OCI-LY1 (cell line): Measurements from ENCODE around the gene PADI1.

Source experiments
- H2AFZ ChIP-seq: fragments of 200-600 bp; sonication (generic), shearing (Covaris generic); 2 replicates; pipeline ENCODE4 v1.6.0; 2014; ENCODE audit warnings: antibody characterized with exemption, mild to moderate bottlenecking, low read length
- H3F3A ChIP-seq: fragments of 200-600 bp; sonication (generic), shearing (Covaris generic); 2 replicates; pipeline ENCODE4 v1.6.0; 2014; ENCODE audit warnings: mild to moderate bottlenecking, antibody characterized with exemption, low read length, moderate library complexity; ENCODE audit not compliant: insufficient read depth
- H3K27ac ChIP-seq: fragments of 200-600 bp; sonication (generic); 2 replicates; pipeline ENCODE4 v1.5.1; 2014; ENCODE audit warnings: low read length, mixed run types, mild to moderate bottlenecking, low read depth; ENCODE audit not compliant: poor library complexity, severe bottlenecking
- H3K27me3 ChIP-seq: fragments of 200-600 bp; sonication (generic); 2 replicates; pipeline ENCODE4 v1.6.0; 2014; ENCODE audit warnings: antibody characterized with exemption, mild to moderate bottlenecking, low read length, moderate library complexity; ENCODE audit not compliant: insufficient read depth
- H3K36me3 ChIP-seq: fragments of 200-600 bp; sonication (generic); 2 replicates; pipeline ENCODE4 v1.6.1; 2014; ENCODE audit warnings: mild to moderate bottlenecking, antibody characterized with exemption, low read length, moderate library complexity, mixed read lengths; ENCODE audit not compliant: insufficient read depth
- H3K4me1 ChIP-seq: fragments of 200-600 bp; sonication (generic); 2 replicates; pipeline ENCODE4 v1.5.1; 2014; ENCODE audit warnings: mild to moderate bottlenecking, low read length, moderate library complexity; ENCODE audit not compliant: insufficient read depth, severe bottlenecking
- H3K4me2 ChIP-seq: fragments of 200-600 bp; sonication (generic), shearing (Covaris generic); 2 replicates; pipeline ENCODE4 v1.6.1; 2014; ENCODE audit warnings: low read length
- H3K4me3 ChIP-seq: fragments of 200-600 bp; sonication (generic); 2 replicates; pipeline ENCODE4 v1.5.1; 2014; ENCODE audit warnings: low read length, low read depth, mild to moderate bottlenecking, mixed read lengths; ENCODE audit not compliant: poor library complexity, severe bottlenecking
- H3K79me2 ChIP-seq: fragments of 200-600 bp; shearing (Covaris generic); 2 replicates; pipeline ENCODE4 v1.6.1; 2016; ENCODE audit warnings: mixed run types, low read length, mixed read lengths; ENCODE audit not compliant: insufficient read depth
- H3K9ac ChIP-seq: fragments of 200-600 bp; sonication (generic), shearing (Covaris generic); 2 replicates; pipeline ENCODE4 v1.6.1; 2014; ENCODE audit warnings: mild to moderate bottlenecking, low read length, mixed read lengths
- H3K9me2 ChIP-seq: fragments of 200-600 bp; sonication (generic), shearing (Covaris generic); 2 replicates; pipeline ENCODE4 v1.6.1; 2014; ENCODE audit warnings: low read depth, mild to moderate bottlenecking, low read length, mixed read lengths
- H3K9me3 ChIP-seq: fragments of 200-600 bp; shearing (Covaris generic); 2 replicates; pipeline ENCODE4 v1.6.1; 2014; ENCODE audit warnings: low read length, mixed read lengths
- H4K20me1 ChIP-seq: fragments of 200-600 bp; sonication (generic), shearing (Covaris generic); 2 replicates; pipeline ENCODE4 v1.6.0; 2016; ENCODE audit warnings: mild to moderate bottlenecking, low read length; ENCODE audit not compliant: insufficient read depth
- EZH2 ChIP-seq: fragments of 200-600 bp; sonication (generic), shearing (Covaris generic); IDR thresholded peaks from 2 replicates; pipeline ENCODE4 v1.8.0; 2017; ENCODE audit warnings: borderline replicate concordance, mixed run types, mild to moderate bottlenecking, antibody characterized with exemption, low read length, moderate library complexity, mixed read lengths
- TF ChIP-seq, protein P1 (sequence below): fragments of 200-600 bp; sonication (generic), shearing (Covaris generic); IDR thresholded peaks from 2 replicates; pipeline ENCODE4 v1.5.1; 2017; ENCODE audit warnings: mild to moderate bottlenecking, antibody characterized with exemption, low read length, moderate library complexity, mixed read lengths

Gene PADI1

DNA sequence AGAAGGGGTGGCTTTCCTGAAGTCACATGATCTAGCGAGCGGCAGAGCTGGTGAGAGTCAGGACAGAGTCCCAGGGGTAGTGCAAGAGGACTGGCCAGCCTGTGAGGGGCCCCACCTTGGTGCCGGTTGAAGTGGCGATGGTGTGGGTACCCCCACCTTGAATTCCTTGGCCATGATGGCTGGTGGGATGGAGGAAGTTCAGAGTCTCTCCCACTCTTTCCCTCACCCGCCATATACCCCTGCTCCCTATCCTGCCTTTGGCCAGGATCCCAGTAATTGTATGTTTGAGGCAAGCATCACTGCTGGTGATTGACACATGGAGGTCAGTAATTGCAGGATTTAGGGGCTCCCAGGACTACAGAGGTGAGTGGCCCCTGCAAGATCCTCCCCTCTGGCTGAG lies 55.8 kb downstream of the PADI1 start:
- H3K27me3 ChIP-seq, result no peaks in the 10 kb centered on the region; the same call in 1 of the 2 replicates
- H3K9me2 ChIP-seq, result no peaks in the 10 kb centered on the region
- H3K36me3 ChIP-seq, result no peaks in the 10 kb centered on the region
- H3K9me3 ChIP-seq, result no peaks in the 10 kb centered on the region
- no peaks in the 10 kb centered on the region for H3K4me1 ChIP-seq
- no peaks in the 10 kb centered on the region for H3K79me2 ChIP-seq
- H3K4me2 ChIP-seq, result no peak overlapping the region
- no peak overlapping the region for H2AFZ ChIP-seq
- no peak overlapping the region for H3K9ac ChIP-seq
- H3K27ac ChIP-seq, result no peak overlapping the region
- H3K4me3 ChIP-seq, result no peak overlapping the region
- no peaks in the 10 kb centered on the region for H3F3A ChIP-seq
- no peak for TF ChIP-seq EZH2
- TF ChIP-seq, protein P1, sequence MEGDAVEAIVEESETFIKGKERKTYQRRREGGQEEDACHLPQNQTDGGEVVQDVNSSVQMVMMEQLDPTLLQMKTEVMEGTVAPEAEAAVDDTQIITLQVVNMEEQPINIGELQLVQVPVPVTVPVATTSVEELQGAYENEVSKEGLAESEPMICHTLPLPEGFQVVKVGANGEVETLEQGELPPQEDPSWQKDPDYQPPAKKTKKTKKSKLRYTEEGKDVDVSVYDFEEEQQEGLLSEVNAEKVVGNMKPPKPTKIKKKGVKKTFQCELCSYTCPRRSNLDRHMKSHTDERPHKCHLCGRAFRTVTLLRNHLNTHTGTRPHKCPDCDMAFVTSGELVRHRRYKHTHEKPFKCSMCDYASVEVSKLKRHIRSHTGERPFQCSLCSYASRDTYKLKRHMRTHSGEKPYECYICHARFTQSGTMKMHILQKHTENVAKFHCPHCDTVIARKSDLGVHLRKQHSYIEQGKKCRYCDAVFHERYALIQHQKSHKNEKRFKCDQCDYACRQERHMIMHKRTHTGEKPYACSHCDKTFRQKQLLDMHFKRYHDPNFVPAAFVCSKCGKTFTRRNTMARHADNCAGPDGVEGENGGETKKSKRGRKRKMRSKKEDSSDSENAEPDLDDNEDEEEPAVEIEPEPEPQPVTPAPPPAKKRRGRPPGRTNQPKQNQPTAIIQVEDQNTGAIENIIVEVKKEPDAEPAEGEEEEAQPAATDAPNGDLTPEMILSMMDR, result no peak
- no peaks in the 10 kb centered on the region for H4K20me1 ChIP-seq

DNA sequence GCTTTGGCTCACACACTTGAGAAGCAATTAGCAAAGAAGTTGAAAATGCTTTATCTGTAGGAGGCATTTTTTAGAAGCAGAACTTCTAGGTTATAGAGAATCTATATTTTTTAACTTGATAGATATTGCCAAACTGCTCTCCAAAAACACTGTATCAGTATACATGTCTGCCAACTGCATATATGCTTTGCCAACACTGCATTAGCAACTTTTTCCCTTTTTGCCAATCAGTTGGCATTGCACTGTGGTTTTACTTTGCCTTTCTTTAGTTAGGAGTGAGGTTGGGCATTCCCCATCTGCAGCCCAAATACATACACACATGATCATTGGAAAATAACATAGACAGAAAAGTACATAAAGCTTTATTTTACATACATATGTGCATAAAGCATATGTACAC lies 59.0 kb downstream of the PADI1 start:
- H3K79me2 ChIP-seq, result no peaks in the 10 kb centered on the region
- no peaks in the 10 kb centered on the region for H4K20me1 ChIP-seq
- H3K9ac ChIP-seq, result no peak overlapping the region
- TF ChIP-seq, protein P1, result no peak
- TF ChIP-seq EZH2, result no peak
- H3K4me1 ChIP-seq, result no peaks in the 10 kb centered on the region
- no peaks in the 10 kb centered on the region; the same call in 1 of the 2 replicates for H3K27me3 ChIP-seq
- H2AFZ ChIP-seq, result no peak overlapping the region
- no peak overlapping the region for H3K4me2 ChIP-seq
- no peaks in the 10 kb centered on the region for H3K9me2 ChIP-seq
- no peaks in the 10 kb centered on the region for H3K36me3 ChIP-seq
- H3K27ac ChIP-seq, result no peak overlapping the region
- no peaks in the 10 kb centered on the region for H3F3A ChIP-seq
- no peaks in the 10 kb centered on the region for H3K9me3 ChIP-seq
- H3K4me3 ChIP-seq, result no peak overlapping the region

DNA sequence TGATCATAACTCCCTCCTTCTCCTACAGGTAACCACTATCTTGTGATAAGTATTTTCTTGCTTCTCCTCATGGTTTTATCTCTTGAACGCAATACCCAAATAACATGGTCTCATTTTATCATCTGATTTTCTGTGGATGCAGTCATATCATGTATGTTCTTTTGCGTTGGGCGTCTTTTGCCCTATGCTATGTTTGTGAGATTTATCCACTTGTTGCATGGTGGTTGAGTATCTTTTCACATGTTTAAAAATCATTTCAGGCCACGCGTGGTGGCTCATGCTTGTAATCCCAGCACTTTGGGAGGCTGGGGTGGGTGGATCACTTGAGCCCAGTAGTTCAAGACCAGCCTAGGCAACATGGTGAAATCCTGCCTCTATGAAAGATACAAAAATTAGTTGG lies 59.5 kb downstream of the PADI1 start:
- Histone ChIP-seq H4K20me1 (no peaks in the 10 kb centered on the region), H3K4me2 (no peak overlapping the region), H3K4me1 (no peaks in the 10 kb centered on the region), H3K27me3 (no peaks in the 10 kb centered on the region; the same call in 1 of the 2 replicates), H3K9ac (no peak overlapping the region), H3K9me2 (no peaks in the 10 kb centered on the region), H3K27ac (no peak overlapping the region), H3K4me3 (no peak overlapping the region), H3F3A (no peaks in the 10 kb centered on the region), H3K36me3 (no peaks in the 10 kb centered on the region), H3K79me2 (no peaks in the 10 kb centered on the region), H2AFZ (no peak overlapping the region), H3K9me3 (no peaks in the 10 kb centered on the region)
- no peak for TF ChIP-seq EZH2
- TF ChIP-seq, protein P1, result no peak
